ENCODE results near the gene FSIP1. TPM values are rescaled to one million over a fixed set of nuclear protein-coding genes. Genes with fewer than 3 reads are reported as not detected.

Gene FSIP1
- total RNA-seq, 1 donor from 2014 or later: 0.41 TPM

- H3K27ac Mint-ChIP-seq (ENCODE audit: unreplicated experiment): no peak overlapping the region
- no peaks in the 10 kb centered on the region for H3K9me3 Mint-ChIP-seq (ENCODE audit: unreplicated experiment)
- no peak for TF ChIP-seq CTCF (IDR thresholded peaks at IDR 0.05; ENCODE audit: unreplicated experiment)
- H3K4me3 Mint-ChIP-seq (ENCODE audit: unreplicated experiment): no peak overlapping the region
- no peaks in the 10 kb centered on the region for H3K36me3 Mint-ChIP-seq (ENCODE audit: low read depth, unreplicated experiment)
- no peak for DNase-seq (ENCODE audit: low spot score)
- no peaks in the 10 kb centered on the region for H3K4me1 Mint-ChIP-seq (ENCODE audit: unreplicated experiment)
- H3K27me3 Mint-ChIP-seq (ENCODE audit: unreplicated experiment): no peaks in the 10 kb centered on the region
Measured at GRCh38 chr15:39720621-39721611, 61.7 kb downstream of the FSIP1 start.

DNA sequence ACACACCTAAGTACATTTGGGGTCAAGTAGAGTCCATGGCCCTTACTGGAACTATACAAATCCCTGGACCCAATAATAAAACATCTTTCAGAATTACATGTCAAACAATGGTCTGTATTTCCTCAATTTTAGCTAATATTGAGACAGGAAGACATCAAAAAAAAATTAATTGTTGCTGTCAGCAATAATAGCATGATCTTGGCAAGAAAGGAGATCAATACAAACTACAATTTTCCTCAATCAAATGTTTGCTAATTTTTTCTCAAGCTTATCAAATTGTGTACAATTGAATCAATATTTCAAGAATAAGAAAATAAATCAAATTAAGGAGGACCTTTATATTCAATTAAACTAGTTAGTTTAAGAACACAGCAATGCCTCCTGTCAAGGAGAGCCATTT lies 62.6 kb downstream of the FSIP1 start:
- H3K27ac Mint-ChIP-seq (ENCODE audit: unreplicated experiment): no peak overlapping the region
- H3K36me3 Mint-ChIP-seq (ENCODE audit: low read depth, unreplicated experiment): no peaks in the 10 kb centered on the region
- DNase-seq (ENCODE audit: low spot score): no peak
- no peak overlapping the region for H3K4me3 Mint-ChIP-seq (ENCODE audit: unreplicated experiment)
- no peak for TF ChIP-seq CTCF (IDR thresholded peaks at IDR 0.05; ENCODE audit: unreplicated experiment)
- H3K27me3 Mint-ChIP-seq (ENCODE audit: unreplicated experiment): no peaks in the 10 kb centered on the region
- no peaks in the 10 kb centered on the region for H3K4me1 Mint-ChIP-seq (ENCODE audit: unreplicated experiment)
- H3K9me3 Mint-ChIP-seq (ENCODE audit: unreplicated experiment): no peaks in the 10 kb centered on the region

DNA sequence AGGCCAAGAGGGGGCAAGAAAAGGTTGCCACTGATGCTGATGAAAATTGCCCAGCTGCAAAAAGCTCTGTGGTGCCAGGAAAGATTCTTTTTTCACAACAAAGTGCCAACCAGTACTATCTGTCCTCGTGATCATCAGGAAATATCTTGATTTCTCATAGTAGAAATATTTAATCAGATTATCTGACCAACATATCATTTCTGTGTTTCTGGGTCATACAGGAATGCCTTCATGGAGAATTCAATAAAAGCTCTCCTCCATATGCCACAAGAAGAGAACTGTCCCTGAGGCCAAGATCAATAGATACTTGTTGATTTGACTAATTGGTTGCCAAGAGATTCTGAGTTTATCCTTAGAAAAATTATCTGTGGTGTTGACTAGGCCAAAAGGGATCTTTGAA lies 63.5 kb downstream of the FSIP1 start:
- Mint-ChIP-seq H3K27me3 (ENCODE audit: unreplicated experiment) (peaks cover 1% of the 10 kb centered on the region), H3K9me3 (ENCODE audit: unreplicated experiment) (no peaks in the 10 kb centered on the region), H3K4me1 (ENCODE audit: unreplicated experiment) (no peaks in the 10 kb centered on the region), H3K36me3 (ENCODE audit: low read depth, unreplicated experiment) (no peaks in the 10 kb centered on the region), H3K27ac (ENCODE audit: unreplicated experiment) (no peak overlapping the region), H3K4me3 (ENCODE audit: unreplicated experiment) (no peak overlapping the region)
- no peak for TF ChIP-seq CTCF (IDR thresholded peaks at IDR 0.05; ENCODE audit: unreplicated experiment)
- DNase-seq (ENCODE audit: low spot score): no peak

GRCh38 chr15:39717134-39717533 lies 65.5 kb downstream of the FSIP1 start:
- H3K27me3 Mint-ChIP-seq (ENCODE audit: unreplicated experiment): peaks cover 1% of the 10 kb centered on the region
- H3K36me3 Mint-ChIP-seq (ENCODE audit: low read depth, unreplicated experiment): no peaks in the 10 kb centered on the region

More at GRCh38 chr15:39717134-39717533, 65.5 kb downstream of the FSIP1 start:
- Mint-ChIP-seq H3K9me3 (ENCODE audit: unreplicated experiment) (no peaks in the 10 kb centered on the region), H3K27ac (ENCODE audit: unreplicated experiment) (no peak overlapping the region), H3K4me1 (ENCODE audit: unreplicated experiment) (no peaks in the 10 kb centered on the region), H3K4me3 (ENCODE audit: unreplicated experiment) (no peak overlapping the region)
- no peak for TF ChIP-seq CTCF (IDR thresholded peaks at IDR 0.05; ENCODE audit: unreplicated experiment)
- no peak for DNase-seq (ENCODE audit: low spot score)
